Right kidney (tissue), 9 donors: ENCODE results near the gene SRSF5.
"Not testable (repeated sequence)": the region's sequence is repeated elsewhere in the genome, so short reads cannot be mapped to it uniquely, and the experiment has no call there.

ENCODE experiments used
- DNase-seq: peaks from one replicate; pipeline ENCODE4 v3.0.0-alpha.2; 2016
- long read RNA-seq, 8 donors: transcript quantifications; one replicate each; lab custom pipeline, GENCODE V29; 2026

Gene SRSF5
- long read RNA-seq, donor 1, transcript SRSF5-218 (2 exons, 622 nt) = minor isoform, 6 of 418 reads
- long read RNA-seq, donor 1, transcript SRSF5-217 (8 exons, 1,500 nt) = major isoform, 18 of 418 reads
- long read RNA-seq, donor 1, transcript SRSF5-208 (2 exons, 947 nt) = minor isoform, 9 of 418 reads
- long read RNA-seq, donor 1, transcript SRSF5-201 (8 exons, 1,638 nt) = minor isoform, 5 of 418 reads
- long read RNA-seq, donor 1, partial matches to known transcripts = 270 of 418 reads
- long read RNA-seq, donor 1, other reads (novel, unspliced or antisense) = 95 of 418 reads
- long read RNA-seq, donor 2, transcript SRSF5-217 (8 exons, 1,500 nt) = major isoform, 7 of 92 reads
- long read RNA-seq, donor 2, partial matches to known transcripts = 62 of 92 reads
- long read RNA-seq, donor 2, other reads (novel, unspliced or antisense) = 19 of 92 reads
- long read RNA-seq, donor 3, transcript SRSF5-208 (2 exons, 947 nt) = major isoform, 12 of 280 reads
- long read RNA-seq, donor 3, transcript SRSF5-217 (8 exons, 1,500 nt) = minor isoform, 5 of 280 reads
- long read RNA-seq, donor 3, partial matches to known transcripts = 229 of 280 reads
- long read RNA-seq, donor 3, other reads (novel, unspliced or antisense) = 25 of 280 reads
- long read RNA-seq, donor 4, transcript SRSF5-217 (8 exons, 1,500 nt) = major isoform, 13 of 629 reads
- long read RNA-seq, donor 4, transcript SRSF5-212 (7 exons, 2,443 nt) = minor isoform, 6 of 629 reads
- long read RNA-seq, donor 4, transcript SRSF5-208 (2 exons, 947 nt) = minor isoform, 11 of 629 reads
- long read RNA-seq, donor 4, partial matches to known transcripts = 506 of 629 reads
- long read RNA-seq, donor 4, other reads (novel, unspliced or antisense) = 80 of 629 reads
- long read RNA-seq, donor 5, transcript SRSF5-217 (8 exons, 1,500 nt) = major isoform, 39 of 307 reads
- long read RNA-seq, donor 5, transcript SRSF5-208 (2 exons, 947 nt) = minor isoform, 17 of 307 reads
- long read RNA-seq, donor 5, partial matches to known transcripts = 196 of 307 reads
- long read RNA-seq, donor 5, other reads (novel, unspliced or antisense) = 41 of 307 reads
- long read RNA-seq, donor 6, transcript SRSF5-208 (2 exons, 947 nt) = minor isoform, 7 of 246 reads
- long read RNA-seq, donor 6, transcript SRSF5-217 (8 exons, 1,500 nt) = major isoform, 10 of 246 reads
- long read RNA-seq, donor 6, partial matches to known transcripts = 201 of 246 reads
- long read RNA-seq, donor 6, other reads (novel, unspliced or antisense) = 22 of 246 reads
- long read RNA-seq, donor 7 = 0 reads
- long read RNA-seq, donor 8, transcript SRSF5-201 (8 exons, 1,638 nt) = minor isoform, 6 of 279 reads
- long read RNA-seq, donor 8, transcript SRSF5-218 (2 exons, 622 nt) = minor isoform, 6 of 279 reads
- long read RNA-seq, donor 8, transcript SRSF5-217 (8 exons, 1,500 nt) = major isoform, 25 of 279 reads
- long read RNA-seq, donor 8, transcript SRSF5-208 (2 exons, 947 nt) = minor isoform, 14 of 279 reads
- long read RNA-seq, donor 8, partial matches to known transcripts = 167 of 279 reads
- long read RNA-seq, donor 8, other reads (novel, unspliced or antisense) = 54 of 279 reads

DNA sequence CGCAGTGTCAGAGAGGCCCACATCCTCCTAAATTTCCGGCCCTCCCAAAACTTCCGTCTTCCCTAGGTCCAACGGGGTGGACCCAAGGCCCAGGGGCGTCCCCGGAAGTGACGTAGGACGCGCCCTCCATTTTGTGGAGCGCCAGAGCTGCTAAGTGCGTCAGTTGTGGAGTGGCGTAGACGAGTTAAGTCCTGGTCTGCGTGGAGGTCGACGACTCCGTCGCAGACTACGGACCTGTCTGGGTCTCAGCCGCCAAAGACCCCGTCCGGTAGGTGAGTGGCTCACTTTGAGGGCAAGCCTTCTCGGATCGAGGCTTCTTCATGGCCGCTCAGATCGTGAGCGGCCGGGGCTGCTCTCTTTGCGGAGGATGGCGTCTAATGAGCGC, at the start of gene SRSF5:
SRSF5 (plus strand) TSS at position 159 of the 385 bp plus-strand sequence. CDS start 1,015 bp downstream, outside the sequence.
- peak; percentile 95 for DNase-seq

DNA sequence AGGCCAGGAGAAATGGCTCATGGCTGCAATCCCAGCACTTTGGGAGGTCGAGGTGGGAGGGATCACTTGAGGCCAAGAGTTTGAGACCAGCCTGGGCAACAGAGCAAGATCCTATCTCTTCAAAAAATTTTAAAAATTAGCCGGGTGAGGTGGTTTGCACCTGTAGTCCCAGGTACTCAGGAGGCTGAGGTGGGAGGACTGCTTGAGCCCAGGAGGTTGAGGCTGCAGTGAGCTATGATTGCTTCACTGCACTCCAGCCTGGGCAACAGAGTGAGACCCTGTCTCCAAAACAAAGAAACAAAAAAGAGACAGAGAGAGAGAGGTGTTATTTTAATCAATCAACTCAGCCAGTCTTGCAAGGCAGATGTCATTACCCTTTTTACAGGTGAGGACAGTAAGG, 48.3 kb upstream of the SRSF5 start:
- not testable (repeated sequence) for DNase-seq

DNA sequence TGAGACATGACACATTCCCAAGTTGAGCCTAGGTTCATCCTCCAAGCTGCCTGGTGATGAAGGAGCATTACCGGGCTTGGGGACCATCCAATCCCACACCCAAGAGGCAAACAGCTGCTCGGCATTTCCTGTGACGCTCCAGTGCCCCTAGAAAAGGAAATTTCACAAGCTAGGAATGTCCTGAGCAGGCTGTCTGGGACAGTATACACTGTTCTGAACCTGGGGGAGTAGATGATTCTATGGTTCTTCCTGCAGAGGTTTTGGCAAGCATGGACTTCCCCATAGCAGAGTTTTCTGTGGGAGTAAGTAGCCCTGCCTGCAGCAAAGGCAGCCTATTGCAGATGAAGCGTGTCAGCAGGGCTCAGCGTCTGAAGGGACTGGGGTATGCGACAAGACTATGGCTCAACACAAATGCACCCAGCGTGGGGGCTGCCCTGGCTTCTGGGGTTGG, 47.4 kb upstream of the SRSF5 start:
- peak; percentile 44 for DNase-seq

DNA sequence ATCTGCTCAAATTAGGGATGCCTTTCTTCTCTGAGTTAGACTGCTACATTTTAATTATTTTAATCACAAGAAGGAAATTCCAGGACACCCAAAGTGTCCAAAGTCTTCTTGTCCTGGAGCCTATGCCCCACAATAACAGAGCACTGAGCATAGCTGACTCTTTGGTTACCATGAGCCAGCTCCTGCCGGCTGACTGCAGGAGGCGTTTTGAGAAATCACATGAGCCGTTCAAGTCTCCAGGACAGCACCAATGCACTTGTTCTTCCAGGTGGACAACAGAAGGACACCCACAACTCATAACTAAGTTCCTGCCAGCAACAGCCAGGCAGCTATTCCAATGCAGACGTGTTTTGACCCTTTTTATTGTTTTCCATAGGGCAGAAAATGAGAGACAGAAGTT, 46.0 kb upstream of the SRSF5 start:
- DNase-seq = no peak

DNA sequence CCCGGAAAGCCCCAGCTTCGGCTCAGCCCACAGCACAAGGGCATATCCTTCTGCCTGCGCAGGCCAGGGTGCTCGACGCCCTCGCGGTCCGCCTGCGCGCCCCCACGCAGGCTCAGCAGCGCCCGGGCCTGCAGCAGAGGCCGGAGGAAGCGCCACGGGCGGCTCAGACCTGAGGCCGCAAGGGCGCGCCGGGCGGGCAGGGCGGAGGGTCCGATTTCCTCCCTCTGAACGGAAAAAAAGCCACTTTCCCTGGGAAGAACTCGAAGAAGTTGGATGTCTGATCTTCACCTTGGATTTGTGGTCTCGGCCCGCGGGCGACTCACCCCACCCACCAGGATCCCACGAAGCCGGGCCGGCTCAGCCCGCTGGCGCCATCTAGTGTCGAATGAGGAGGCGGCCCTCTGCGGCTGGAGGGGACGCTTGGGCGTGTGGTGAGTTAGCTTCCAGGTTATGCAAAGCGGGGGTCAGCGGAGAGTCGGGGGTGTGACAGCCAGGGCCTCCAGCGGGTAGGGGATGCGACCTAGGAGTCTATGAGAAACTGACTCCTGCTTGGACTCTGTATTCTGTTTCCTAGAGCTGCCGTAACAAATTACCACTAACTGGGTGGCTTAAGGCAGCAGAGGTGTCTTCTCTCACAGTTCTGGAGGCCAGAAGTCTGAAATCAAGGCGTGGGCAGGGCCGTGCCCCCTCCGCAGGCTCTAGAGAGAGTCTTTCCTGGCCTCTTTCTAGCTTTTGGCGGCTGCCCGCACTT, 40.0 kb upstream of the SRSF5 start:
- peak; percentile 92 for DNase-seq

GRCh38 chr14:69727860-69728259, 39.1 kb upstream of the SRSF5 start:
- no peak for DNase-seq

- not testable (repeated sequence) for DNase-seq
Observed at GRCh38 chr14:69731919-69732598, 34.9 kb upstream of the SRSF5 start.

GRCh38 chr14:69736405-69736804, 30.5 kb upstream of the SRSF5 start:
- DNase-seq = not testable (repeated sequence)

DNA sequence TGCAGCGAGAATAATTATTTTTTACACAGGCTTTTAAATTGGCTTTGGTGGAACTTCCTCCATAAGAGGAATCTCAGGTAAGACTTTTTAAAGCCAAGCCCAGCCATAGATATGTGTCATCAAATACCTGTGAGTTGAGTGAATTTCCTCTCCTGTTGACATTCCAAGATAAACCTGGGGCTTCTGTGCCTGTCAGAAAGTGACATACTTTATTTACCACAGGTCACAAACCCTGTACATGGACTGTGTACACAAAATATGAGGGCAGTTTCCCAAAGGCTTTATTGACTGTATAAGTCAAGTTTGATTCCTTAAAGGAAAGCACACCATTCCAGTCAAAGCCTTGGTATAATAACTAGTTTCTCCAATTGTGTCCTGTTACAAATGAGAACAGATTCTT, 25.9 kb upstream of the SRSF5 start:
- DNase-seq = no peak

GRCh38 chr14:69749956-69750355, 17.0 kb upstream of the SRSF5 start:
- DNase-seq = peak; percentile 11

GRCh38 chr14:69750495-69750894, 16.4 kb upstream of the SRSF5 start:
- no peak for DNase-seq

DNA sequence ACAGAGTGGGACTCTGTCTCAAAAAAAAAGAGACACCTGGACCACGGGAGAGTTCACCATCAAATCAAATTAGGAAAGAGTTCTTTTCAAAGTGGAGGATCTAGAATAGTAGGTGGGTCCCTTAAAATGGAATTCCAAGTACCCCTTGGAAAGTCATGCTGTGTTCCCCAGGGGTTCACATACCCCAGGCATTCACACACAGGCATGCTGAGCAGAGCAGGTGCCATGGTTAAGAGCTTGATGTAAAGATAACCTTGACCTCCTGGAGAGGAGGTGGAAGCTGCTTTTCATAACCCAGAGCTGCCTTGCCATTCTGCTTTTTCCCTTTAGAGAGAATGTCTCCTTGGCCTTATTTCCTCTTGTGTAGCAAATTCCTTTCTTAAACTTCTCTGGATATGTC, 14.2 kb upstream of the SRSF5 start:
- DNase-seq = no peak

DNA sequence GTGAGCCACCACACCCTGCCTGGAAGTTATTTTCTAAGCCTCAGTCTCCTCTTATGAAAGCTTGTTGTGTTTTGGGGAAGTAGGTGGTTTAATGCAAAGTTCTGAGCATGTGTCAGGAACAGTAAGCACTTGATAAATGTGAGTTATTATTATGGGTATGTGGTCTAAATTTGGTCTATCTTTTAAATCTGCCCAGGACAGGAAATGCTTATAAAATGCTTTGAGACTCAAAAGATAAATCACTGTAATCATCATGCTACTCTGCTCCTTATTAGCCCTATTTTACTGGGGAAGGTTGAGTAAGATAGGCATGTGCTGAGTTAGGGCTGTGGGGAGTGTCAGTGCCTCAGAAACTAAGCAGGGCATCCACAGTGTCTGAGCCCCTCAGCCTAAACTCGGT, 13.1 kb upstream of the SRSF5 start:
- no peak for DNase-seq

GRCh38 chr14:69754487-69754886, 12.5 kb upstream of the SRSF5 start:
- DNase-seq = no peak

DNA sequence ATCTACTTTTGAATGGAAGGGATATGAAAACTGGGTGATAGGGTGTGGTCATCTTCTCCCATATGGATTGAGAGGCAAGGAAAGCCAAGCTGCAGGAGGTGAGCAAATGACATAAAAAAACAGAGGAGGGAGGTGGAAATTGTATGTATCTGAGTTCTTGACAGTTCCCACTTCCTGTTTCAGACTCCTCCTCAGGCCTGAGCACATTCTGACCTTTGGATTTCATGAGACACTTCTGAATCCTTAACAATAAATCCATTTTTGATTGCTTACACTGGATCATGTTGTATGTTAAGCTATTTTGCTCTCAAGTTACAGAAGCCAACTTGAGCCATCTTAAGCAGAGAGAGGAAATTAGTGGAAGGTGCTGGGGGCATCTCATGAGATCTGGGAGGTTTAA, 11.6 kb upstream of the SRSF5 start:
- DNase-seq = no peak

DNA sequence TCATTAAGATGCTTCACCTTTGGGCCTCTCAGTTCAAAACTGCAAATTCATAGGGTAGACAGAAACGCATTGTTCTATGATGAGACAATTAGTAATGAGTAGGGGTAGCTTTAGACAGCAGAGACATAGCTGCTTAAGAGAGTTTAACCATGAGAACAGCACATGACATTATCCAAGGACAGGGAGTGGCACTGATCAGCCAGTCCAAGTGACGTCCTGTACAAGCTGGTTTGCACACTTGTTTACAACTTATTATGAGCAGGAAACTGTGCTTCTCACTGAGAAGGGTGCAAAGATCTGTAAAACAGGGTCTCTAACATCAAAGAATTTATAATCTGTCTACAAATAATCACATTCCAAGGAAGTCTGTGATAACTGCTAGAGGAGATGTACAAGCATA, 11.2 kb upstream of the SRSF5 start:
- DNase-seq = no peak

GRCh38 chr14:69756298-69756697, 10.6 kb upstream of the SRSF5 start:
- no peak for DNase-seq

DNA sequence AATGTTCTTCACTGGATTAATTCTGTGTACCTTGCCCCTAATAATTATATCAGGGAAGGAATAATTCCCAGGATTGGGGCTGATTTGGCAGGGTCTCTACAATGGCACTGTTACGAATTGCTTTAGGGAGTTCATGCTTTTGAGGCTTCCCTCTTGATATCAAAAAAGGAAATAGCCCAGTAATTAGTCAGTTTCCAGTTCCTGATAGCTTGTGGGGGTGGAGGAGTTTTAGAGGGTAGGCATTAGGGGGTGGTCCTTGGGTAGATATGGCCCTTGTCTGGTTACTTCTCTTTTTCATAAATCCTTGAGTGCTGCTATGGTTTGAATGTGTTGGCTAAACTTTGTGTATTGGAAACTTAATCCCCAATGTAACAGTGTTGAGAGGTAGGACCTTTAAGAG, 6.1 kb upstream of the SRSF5 start:
- no peak for DNase-seq

DNA sequence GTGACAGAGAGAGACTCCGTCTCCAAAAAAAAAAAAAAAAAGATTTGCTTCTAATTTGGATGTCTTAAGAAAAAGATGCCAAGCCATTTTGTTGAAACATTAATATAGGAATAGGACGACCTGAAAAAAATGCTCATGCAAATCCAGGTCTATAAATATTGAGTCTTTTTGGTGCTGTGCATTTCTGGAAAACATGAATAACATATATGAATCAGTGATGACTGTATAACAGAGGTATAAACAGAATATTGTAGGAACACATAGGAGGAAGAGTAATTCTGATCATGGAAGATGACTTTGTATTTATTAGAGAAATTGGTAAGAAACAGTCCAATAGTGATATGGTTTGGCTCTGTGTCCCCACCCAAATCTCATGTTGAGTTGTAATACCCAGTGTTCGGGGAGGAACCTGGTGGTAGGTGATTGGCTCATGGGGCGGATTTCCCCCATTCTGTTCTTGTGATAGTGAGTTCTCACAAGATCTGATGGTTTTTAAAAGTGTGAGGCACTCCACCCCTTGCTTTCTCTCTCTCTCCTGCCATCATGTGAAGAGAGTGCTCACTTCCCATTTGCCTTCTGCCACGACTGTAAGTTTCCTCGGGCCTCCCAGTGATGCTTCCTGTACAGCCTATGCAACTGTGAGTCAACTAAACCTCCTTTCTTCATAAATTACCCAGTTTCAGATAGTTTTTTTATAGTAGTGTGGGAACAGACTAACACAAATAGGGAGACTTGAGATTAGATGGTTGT, 3.0 kb upstream of the SRSF5 start:
- DNase-seq = no peak
